HCT116 (cell line): ENCODE measurements around the gene CLTA. TPM values are rescaled to one million over a fixed set of nuclear protein-coding genes. Genes with fewer than 3 reads are reported as not detected.

Experiments
- ATAC-seq: fragments of 200-7000 bp; cut with Tn5 transposase; 2 replicates; pipeline ENCODE4 v1.9.1; 2020; ENCODE audit warnings: mild to moderate bottlenecking, moderate library complexity
- BruUV-seq: library from RNA; stranded (reverse); fragments of 400-500 nt; replicated peaks from 2 replicates; lab custom pipeline; 2021; lab: Mats Ljungman, UMichigan
- CTCF ChIA-PET: fragments of 300-600 bp; sonication (Branson Sonifier 250); formaldehyde crosslinking; loops from one replicate; lab custom pipeline; 2021; ENCODE audit warnings: antibody characterized with exemption; lab: Charles Lee
- POLR2A ChIA-PET: fragments of 300-600, 350-600 bp; sonication (Branson Sonifier 250); formaldehyde crosslinking; loops from one replicate; lab custom pipeline; 2021; ENCODE audit warnings: antibody characterized with exemption; lab: Charles Lee
- RAD21 ChIA-PET, 2 experiments: fragments of 300-600 bp; sonication (Branson Sonifier 250); formaldehyde crosslinking; loops; one replicate each; lab custom pipeline; 2023; ENCODE audit warnings: low total read pairs in 2 of 2; ENCODE audit not compliant: uncharacterized antibody in 2 of 2, unreplicated experiment in 2 of 2, low non-redundant PET in 1 of 2; lab: Charles Lee
- DNase-seq: peaks from one replicate; pipeline ENCODE4 v3.0.0-alpha.2; 2010; ENCODE audit warnings: low read depth, low spot score
- H2AFZ ChIP-seq: fragments of 200-600 bp; shearing (Covaris generic), sonication (generic); 2 replicates; pipeline ENCODE4 v1.6.1; 2017; ENCODE audit warnings: low read depth, mixed run types, mixed read lengths, antibody characterized with exemption, low read length; ENCODE audit not compliant: poor library complexity, severe bottlenecking
- H3K27ac ChIP-seq: 2 replicates; pipeline ENCODE4 v1.5.1; 2012; ENCODE audit warnings: low read depth, low read length
- H3K27me3 ChIP-seq: fragments of 200-600 bp; sonication (generic); 2 replicates; pipeline ENCODE4 v1.6.1; 2016; ENCODE audit warnings: mixed run types, low read length, mixed read lengths; ENCODE audit not compliant: insufficient read depth
- H3K36me3 ChIP-seq, 2 experiments: fragments of 200-500 bp in 1 of 2; fragments of 200-600 bp in 1 of 2; sonication (Bioruptor generic) in 1 of 2; sonication (generic) in 1 of 2; 2 replicates each; pipeline versions ENCODE4 v1.5.1 to v1.6.1; 2014 to 2016; ENCODE audit warnings: low read length in 2 of 2, inconsistent platforms in 1 of 2, mixed read lengths in 1 of 2, mixed run types in 1 of 2; ENCODE audit not compliant: insufficient read depth in 2 of 2, control insufficient read depth in 1 of 2
- H3K4me1 ChIP-seq, 2 experiments: fragments of 200-600 bp in 1 of 2; sonication (generic) in 1 of 2; 2 replicates each; pipeline versions ENCODE4 v1.5.1 to v1.6.1; 2012 to 2017; ENCODE audit warnings: low read length in 2 of 2, inconsistent platforms in 1 of 2, mild to moderate bottlenecking in 1 of 2, mixed read lengths in 1 of 2, mixed run types in 1 of 2, moderate library complexity in 1 of 2; ENCODE audit not compliant: insufficient read depth in 2 of 2, control insufficient read depth in 1 of 2
- H3K4me2 ChIP-seq: fragments of 200-600 bp; sonication (generic); 2 replicates; pipeline ENCODE4 v1.6.1; 2017; ENCODE audit warnings: mixed run types, low read length, mixed read lengths
- H3K4me3 ChIP-seq, 2 experiments: fragments of 200-600 bp in 1 of 2; sonication (generic) in 1 of 2; replicated peaks in 1 of 2; 2 replicates each; pipeline ENCODE4 v1.5.1; 2011 to 2016; ENCODE audit warnings: low read length in 2 of 2, control low read depth in 1 of 2, low read depth in 1 of 2, mild to moderate bottlenecking in 1 of 2, mixed read lengths in 1 of 2, mixed run types in 1 of 2
- H3K79me2 ChIP-seq: fragments of 200-600 bp; sonication (generic); 2 replicates; pipeline ENCODE4 v1.6.1; 2017; ENCODE audit warnings: mild to moderate bottlenecking, mixed run types, low read length, moderate library complexity, mixed read lengths; ENCODE audit not compliant: insufficient read depth
- H3K9ac ChIP-seq: fragments of 200-600 bp; sonication (generic); 2 replicates; pipeline ENCODE4 v1.6.1; 2016; ENCODE audit warnings: low read length, mixed read lengths
- H3K9me2 ChIP-seq: fragments of 200-600 bp; sonication (generic), shearing (Covaris generic); 2 replicates; pipeline ENCODE4 v1.6.1; 2017; ENCODE audit warnings: mixed run types, mild to moderate bottlenecking, moderate library complexity; ENCODE audit not compliant: insufficient read depth
- H3K9me3 ChIP-seq, 2 experiments: fragments of 200-500 bp in 1 of 2; fragments of 200-600 bp in 1 of 2; sonication (Bioruptor generic) in 1 of 2; sonication (generic) in 1 of 2; 2 replicates each; pipeline ENCODE4 v1.6.1; 2014 to 2017; ENCODE audit warnings: low read length in 2 of 2, mixed read lengths in 2 of 2, inconsistent platforms in 1 of 2, low read depth in 1 of 2, mild to moderate bottlenecking in 1 of 2, mixed run types in 1 of 2, moderate library complexity in 1 of 2; ENCODE audit not compliant: control insufficient read depth in 1 of 2, insufficient read depth in 1 of 2
- H4K20me1 ChIP-seq: fragments of 200-600 bp; sonication (generic), shearing (Covaris generic); 2 replicates; pipeline ENCODE4 v1.6.1; 2017; ENCODE audit warnings: mixed run types, mild to moderate bottlenecking, moderate library complexity; ENCODE audit not compliant: insufficient read depth
- ATF3 ChIP-seq: IDR thresholded peaks from 2 replicates; pipeline ENCODE4 v1.6.1; 2012
- CBX3 ChIP-seq: IDR thresholded peaks from 2 replicates; pipeline ENCODE4 v1.6.1; 2012; ENCODE audit warnings: low read depth
- CTCF ChIP-seq, 3 experiments: fragments of 200-600 bp in 1 of 3; sonication (generic) in 1 of 3; IDR thresholded peaks in 2 of 3; conservative IDR thresholded peaks in 1 of 3; 2 replicates each; pipeline ENCODE4 v1.5.1; 2012 to 2017; ENCODE audit warnings: low read depth in 2 of 3, low read length in 2 of 3, antibody characterized with exemption in 1 of 3, borderline replicate concordance in 1 of 3, control low read depth in 1 of 3, mild to moderate bottlenecking in 1 of 3, mixed read lengths in 1 of 3, mixed run types in 1 of 3, moderate library complexity in 1 of 3; ENCODE audit not compliant: insufficient read depth in 1 of 3
- EGR1 ChIP-seq: IDR thresholded peaks from 2 replicates; pipeline ENCODE4 v1.6.1; 2012; ENCODE audit warnings: low read depth
- ELF1 ChIP-seq: IDR thresholded peaks from 2 replicates; pipeline ENCODE4 v1.6.1; 2012; ENCODE audit warnings: low read depth, borderline replicate concordance
- FOSL1 ChIP-seq: IDR thresholded peaks from 2 replicates; pipeline ENCODE4 v1.6.1; 2012; ENCODE audit warnings: low read depth
- JUND ChIP-seq: IDR thresholded peaks from 2 replicates; pipeline ENCODE4 v1.6.1; 2012
- POLR2A ChIP-seq: IDR thresholded peaks from 2 replicates; pipeline ENCODE4 v1.7.0; 2011; ENCODE audit warnings: borderline replicate concordance; ENCODE audit not compliant: insufficient read depth, insufficient read length; ENCODE audit errors: extremely low read depth
- POLR2AphosphoS5 ChIP-seq: IDR thresholded peaks from 2 replicates; pipeline ENCODE4 v1.6.1; 2011; ENCODE audit warnings: mild to moderate bottlenecking, low read depth, low read length, moderate library complexity
- RAD21 ChIP-seq: IDR thresholded peaks from 2 replicates; pipeline ENCODE4 v1.6.1; 2012; ENCODE audit warnings: low read depth, mild to moderate bottlenecking
- SIN3A ChIP-seq: IDR thresholded peaks from 2 replicates; pipeline ENCODE4 v1.6.1; 2012; ENCODE audit warnings: low read depth
- SP1 ChIP-seq: IDR thresholded peaks from 2 replicates; pipeline ENCODE4 v1.6.1; 2012; ENCODE audit warnings: low read depth
- SRF ChIP-seq: IDR thresholded peaks from 2 replicates; pipeline ENCODE4 v1.6.1; 2012; ENCODE audit warnings: low read depth
- TCF7L2 ChIP-seq: IDR thresholded peaks from 2 replicates; pipeline ENCODE4 v1.7.0; 2011; ENCODE audit warnings: borderline replicate concordance, inconsistent platforms; ENCODE audit not compliant: insufficient read depth, insufficient read length; ENCODE audit errors: extremely low read depth
- ZFX ChIP-seq: fragments of 450-650 bp; IDR thresholded peaks from 2 replicates; pipeline ENCODE4 v1.6.1; 2017
- intact Hi-C: fragments of 100-400 bp; cut with micrococcal nuclease; formaldehyde crosslinking; loops from 2 replicates; pipeline ENCODE4 v1.10.0; 2022
- total RNA-seq: library from RNA; stranded (reverse); gene quantifications from one replicate; pipeline ENCODE4 v1.2.1, GENCODE V29; 2021; ENCODE audit not compliant: unreplicated experiment

Gene CLTA
- total RNA-seq, 1 experiment from 2014 or later, result 152 TPM

GRCh38 chr9:36144309-36145232 is 46.1 kb upstream of the CLTA start:
- ATAC-seq, result no peak

More at GRCh38 chr9:36144309-36145232, 46.1 kb upstream of the CLTA start:
- no peaks in the 10 kb centered on the region for H3K79me2 ChIP-seq
- CTCF ChIA-PET, result no interaction called here
- H3K9me2 ChIP-seq, result no peaks in the 10 kb centered on the region
- no peaks in the 10 kb centered on the region for H3K36me3 ChIP-seq
- peaks cover 7 to 12% of the 10 kb centered on the region in 2 experiments for H3K4me1 ChIP-seq
- no peak overlapping the region for H3K4me3 ChIP-seq
- no peaks in the 10 kb centered on the region for H4K20me1 ChIP-seq
- H3K27ac ChIP-seq, result no peak overlapping the region
- H3K9me3 ChIP-seq, result peaks cover 0 to 3% of the 10 kb centered on the region in 2 experiments; a peak in 1 of 4 replicates
- no peak for TF ChIP-seq ZFX
- TF ChIP-seq ATF3, result no peak
- TF ChIP-seq SIN3A, result no peak
- TF ChIP-seq POLR2AphosphoS5, result no peak
- no peak for TF ChIP-seq SRF
- no peak for TF ChIP-seq FOSL1
- no peak for TF ChIP-seq SP1
- TF ChIP-seq CBX3, result no peak
- TF ChIP-seq EGR1, result no peak
- no peak for TF ChIP-seq POLR2A
- TF ChIP-seq TCF7L2, result no peak
- TF ChIP-seq JUND, result no peak
- no peak for TF ChIP-seq RAD21
- no peak for TF ChIP-seq CTCF (IDR thresholded peaks at IDR 0.05 in 2 of 3, conservative IDR thresholded peaks at IDR 0.05 in 1 of 3; ENCODE audit: borderline replicate concordance in 1 of 3, insufficient read depth in 1 of 3, low read depth in 2 of 3, low read length in 2 of 3)
- no peak for TF ChIP-seq ELF1
- TF ChIP-seq, all 23 proteins: peak for 0
- intact Hi-C loops, result no loop called here
- H3K9ac ChIP-seq, result no peak overlapping the region
- H3K27me3 ChIP-seq, result no peaks in the 10 kb centered on the region
- no peak overlapping the region for H3K4me2 ChIP-seq
- RAD21 ChIA-PET, result no interaction called here
- no TSS peak for BruUV-seq
- no peak overlapping the region for H2AFZ ChIP-seq
- POLR2A ChIA-PET, result no interaction called here
- no peak for DNase-seq
